Type B pancreatic cell (in vitro differentiated cells): ENCODE results near the gene NOTUM. TPM values are rescaled to one million over a fixed set of nuclear protein-coding genes. Genes with fewer than 3 reads are reported as not detected.

Source experiments
- DNase-seq: peaks from one replicate; pipeline ENCODE4 v3.0.0; 2021; ENCODE audit warnings: mixed read lengths; ENCODE audit not compliant: unreplicated experiment; ENCODE audit errors: extremely low spot score
- H3K27ac Mint-ChIP-seq: 2 replicates; pipeline ENCODE4 v1.8.0; 2021; ENCODE audit warnings: mild to moderate bottlenecking, mixed read lengths
- H3K27me3 Mint-ChIP-seq: 2 replicates; pipeline ENCODE4 v1.8.0; 2021; ENCODE audit warnings: mixed read lengths
- H3K36me3 Mint-ChIP-seq: 2 replicates; pipeline ENCODE4 v1.8.0; 2021; ENCODE audit warnings: mixed read lengths
- H3K4me1 Mint-ChIP-seq: one replicate; pipeline ENCODE4 v1.8.0; 2021; ENCODE audit warnings: mixed read lengths; ENCODE audit not compliant: unreplicated experiment
- H3K4me3 Mint-ChIP-seq: 2 replicates; pipeline ENCODE4 v1.8.0; 2021; ENCODE audit warnings: mild to moderate bottlenecking, mixed read lengths
- H3K9me3 Mint-ChIP-seq: 2 replicates; pipeline ENCODE4 v1.8.0; 2021; ENCODE audit warnings: mixed read lengths
- CTCF ChIP-seq: fragments of 200-600 bp; sonication (generic); conservative IDR thresholded peaks from 2 replicates; pipeline ENCODE4 v1.5.0; 2021; ENCODE audit warnings: antibody characterized with exemption, mild to moderate bottlenecking
- total RNA-seq: library from RNA; stranded (reverse); gene quantifications from 2 replicates; pipeline ENCODE4 v1.2.1, GENCODE V29; 2021; ENCODE audit warnings: low replicate concordance

NOTUM gene
- total RNA-seq, 1 donor from 2014 or later = 3.2 TPM

DNA sequence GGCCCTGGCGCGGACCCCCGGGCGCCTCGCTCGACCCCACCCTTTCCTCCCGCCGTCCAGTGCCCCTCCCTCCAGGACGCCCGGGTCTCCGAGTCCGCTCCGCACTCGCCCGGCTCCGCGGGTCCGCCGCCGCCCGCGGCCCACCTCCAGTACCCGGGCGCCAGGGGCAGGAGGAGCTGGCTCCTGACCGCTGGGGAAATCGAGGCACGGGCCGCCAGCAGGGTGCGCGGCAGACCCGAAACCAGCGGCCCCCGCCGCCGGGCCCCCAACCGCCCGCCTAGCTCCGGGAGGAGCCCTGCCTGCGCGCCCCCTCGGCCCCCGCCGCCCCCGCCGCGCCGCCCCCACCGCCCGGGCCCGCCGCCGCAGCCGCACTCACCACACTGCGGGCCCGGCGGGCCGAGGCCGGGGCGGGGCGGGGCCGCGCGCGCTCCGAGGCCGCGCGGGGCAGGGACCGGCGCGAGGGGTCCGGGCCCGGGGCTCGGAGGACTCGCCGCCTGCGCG is 33.8 kb downstream of the NOTUM start:
- no peak overlapping the region for H3K4me3 Mint-ChIP-seq
- H3K4me1 Mint-ChIP-seq = peaks cover 18% of the 10 kb centered on the region
- no peak for DNase-seq
- TF ChIP-seq CTCF = no peak
- peak overlapping the region; percentile 39 for H3K27ac Mint-ChIP-seq
- peaks cover 1% of the 10 kb centered on the region for H3K36me3 Mint-ChIP-seq
- H3K9me3 Mint-ChIP-seq = no peaks in the 10 kb centered on the region
- no peaks in the 10 kb centered on the region for H3K27me3 Mint-ChIP-seq

DNA sequence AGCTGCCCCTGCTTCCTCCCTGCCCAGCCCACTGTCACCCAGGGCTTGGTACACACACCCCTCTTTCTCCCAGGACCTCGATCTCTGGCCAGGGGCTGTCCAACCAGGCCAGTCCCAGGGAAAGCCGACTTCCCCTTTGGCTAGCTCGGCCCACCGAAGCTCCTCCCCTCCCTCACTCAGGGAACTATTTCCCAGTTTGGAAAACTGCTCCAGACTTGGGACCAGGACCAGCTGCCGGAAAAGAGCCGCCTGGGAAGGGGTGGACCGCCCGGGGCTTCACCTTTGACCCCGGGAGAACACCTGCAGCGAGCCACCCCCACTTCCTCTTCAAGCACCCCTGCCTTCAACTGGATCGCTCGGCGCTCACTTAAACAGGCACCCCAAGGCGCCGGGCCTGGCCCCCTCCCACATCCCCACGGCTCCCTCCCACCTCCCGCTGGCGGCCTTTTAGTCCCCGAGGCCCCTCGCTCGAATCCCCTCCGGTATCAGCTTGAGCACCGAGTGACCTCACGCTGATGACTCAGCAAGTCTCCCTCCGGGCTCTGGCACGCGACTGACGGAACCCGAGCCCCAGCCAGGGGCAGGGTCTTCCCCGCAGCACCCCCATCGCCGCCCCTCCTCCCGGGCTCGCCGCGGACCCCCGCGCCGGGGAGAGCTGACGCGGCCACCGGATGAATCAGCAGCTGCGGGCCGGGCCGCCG is 34.4 kb downstream of the NOTUM start:
- Mint-ChIP-seq H3K27ac (peak overlapping the region; percentile 97), H3K4me1 (peaks cover 16% of the 10 kb centered on the region), H3K4me3 (peak overlapping the region; percentile 88), H3K9me3 (no peaks in the 10 kb centered on the region), H3K36me3 (peaks cover 4% of the 10 kb centered on the region), H3K27me3 (no peaks in the 10 kb centered on the region)
- no peak for TF ChIP-seq CTCF
- DNase-seq = no peak

GRCh38 chr17:81925860-81926450 is 35.0 kb downstream of the NOTUM start:
- peak overlapping the region; percentile 88 for H3K4me3 Mint-ChIP-seq
- H3K9me3 Mint-ChIP-seq = no peaks in the 10 kb centered on the region
- no peak for DNase-seq
- peak overlapping the region; percentile 97 for H3K27ac Mint-ChIP-seq
- H3K27me3 Mint-ChIP-seq = no peaks in the 10 kb centered on the region
- H3K36me3 Mint-ChIP-seq = peaks cover 4% of the 10 kb centered on the region
- no peak for TF ChIP-seq CTCF
- peaks cover 16% of the 10 kb centered on the region for H3K4me1 Mint-ChIP-seq

DNA sequence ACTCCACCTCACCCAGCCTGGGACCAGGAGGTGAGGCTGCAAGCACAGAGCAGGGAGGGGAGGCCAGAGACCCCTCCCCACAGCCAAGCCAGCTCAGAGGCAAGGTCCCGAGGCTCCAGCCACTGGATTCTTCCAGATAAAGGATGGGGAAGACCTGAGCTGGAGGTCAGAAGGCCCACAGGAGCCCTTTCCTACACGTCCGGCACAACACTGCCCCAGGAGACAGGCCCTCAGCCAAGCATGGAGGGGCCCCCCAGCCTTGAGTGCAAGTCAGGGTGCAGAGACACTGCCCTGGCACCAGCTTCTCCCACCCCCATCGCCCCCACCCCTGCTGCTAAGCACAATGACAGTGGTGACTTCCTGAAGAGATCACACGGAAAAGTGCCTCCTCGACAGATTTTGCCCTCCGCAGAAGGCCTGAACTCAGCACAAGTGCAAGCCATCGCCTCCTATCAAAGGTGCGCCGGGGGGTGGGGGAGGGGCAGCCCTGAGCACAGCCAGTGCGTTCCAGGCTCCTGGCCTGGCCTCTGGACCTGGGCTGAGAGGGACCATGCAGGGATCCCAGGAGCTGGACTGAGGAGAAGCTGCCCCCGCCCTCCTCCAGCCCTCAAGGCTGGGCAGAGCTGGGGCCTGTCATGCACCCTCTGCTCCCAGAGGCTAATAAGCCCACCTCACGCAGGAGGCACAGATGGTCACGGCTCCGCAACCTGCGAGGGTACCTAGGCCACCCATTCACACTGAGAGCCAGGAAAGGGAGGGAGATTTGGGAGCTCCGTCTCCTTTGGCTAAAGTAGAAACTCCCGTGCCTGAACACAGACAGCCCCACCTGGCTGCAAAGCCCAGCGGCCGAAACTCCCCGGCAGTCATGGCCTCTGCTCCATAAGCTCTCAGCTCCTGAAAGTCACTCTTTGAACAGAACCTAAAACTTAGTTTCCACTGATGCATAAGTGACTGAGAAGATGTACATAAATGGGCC is 36.1 kb downstream of the NOTUM start:
- DNase-seq = no peak
- no peaks in the 10 kb centered on the region for H3K9me3 Mint-ChIP-seq
- no peak for TF ChIP-seq CTCF
- no peaks in the 10 kb centered on the region for H3K27me3 Mint-ChIP-seq
- peaks cover 4% of the 10 kb centered on the region for H3K36me3 Mint-ChIP-seq
- peak overlapping the region; percentile 88 for H3K4me3 Mint-ChIP-seq
- H3K27ac Mint-ChIP-seq = peak overlapping the region; percentile 97
- H3K4me1 Mint-ChIP-seq = peaks cover 16% of the 10 kb centered on the region
